Smooth muscle cell (in vitro differentiated cells): ENCODE measurements around the gene PCDHB6. TPM values are rescaled to one million over a fixed set of nuclear protein-coding genes. Genes with fewer than 3 reads are reported as not detected.
"Not testable (repeated sequence)": the region's sequence is repeated elsewhere in the genome, so short reads cannot be mapped to it uniquely, and the experiment has no call there.

Experiments
- DNase-seq: peaks from one replicate; lab custom pipeline; 2025; ENCODE audit not compliant: unreplicated experiment; lab: John Stamatoyannopoulos, UW
- H2AFZ ChIP-seq: fragments of 200-600 bp; sonication (generic); 2 replicates; pipeline ENCODE4 v1.6.0; 2016; ENCODE audit warnings: antibody characterized with exemption, low read depth, mild to moderate bottlenecking
- H3F3A ChIP-seq: fragments of 200-600 bp; sonication (generic); 2 replicates; pipeline ENCODE4 v1.6.0; 2017; ENCODE audit warnings: antibody characterized with exemption, low read depth
- H3K27ac ChIP-seq: fragments of 200-600 bp; sonication (generic); 2 replicates; pipeline ENCODE4 v1.5.1; 2016; ENCODE audit warnings: low read depth, mild to moderate bottlenecking
- H3K27me3 ChIP-seq: fragments of 200-600 bp; sonication (generic); 2 replicates; pipeline ENCODE4 v1.6.1; 2016; ENCODE audit warnings: low read depth, mild to moderate bottlenecking
- H3K36me3 ChIP-seq: fragments of 200-600 bp; sonication (generic); 2 replicates; pipeline ENCODE4 v1.5.1; 2016; ENCODE audit warnings: low read depth
- H3K4me1 ChIP-seq: fragments of 200-600 bp; sonication (generic); 2 replicates; pipeline ENCODE4 v1.5.1; 2016; ENCODE audit warnings: low read depth
- H3K4me2 ChIP-seq: fragments of 200-600 bp; sonication (generic); 2 replicates; pipeline ENCODE4 v1.6.0; 2016; ENCODE audit warnings: mild to moderate bottlenecking
- H3K4me3 ChIP-seq: fragments of 200-600 bp; sonication (generic); 2 replicates; pipeline ENCODE4 v1.5.1; 2016; ENCODE audit warnings: mild to moderate bottlenecking
- H3K79me2 ChIP-seq: fragments of 200-600 bp; sonication (generic); 2 replicates; pipeline ENCODE4 v1.6.0; 2016; ENCODE audit warnings: low read depth, mild to moderate bottlenecking
- H3K9ac ChIP-seq: fragments of 200-600 bp; sonication (generic); 2 replicates; pipeline ENCODE4 v1.6.0; 2016; ENCODE audit warnings: low read depth
- H3K9me3 ChIP-seq: fragments of 200-600 bp; sonication (generic); replicated peaks from 2 replicates; pipeline ENCODE4 v1.5.1; 2016; ENCODE audit warnings: low read depth
- H4K20me1 ChIP-seq: fragments of 200-600 bp; sonication (generic); 2 replicates; pipeline ENCODE4 v1.6.0; 2016; ENCODE audit warnings: low read depth
- WGBS: methylation state at CpG from one replicate; pipeline ENCODE4 v1.1.7; 2016; ENCODE audit warnings: low lambda C conversion rate; 5-methylcytosine and 5-hydroxymethylcytosine counted together
- polyA plus RNA-seq: library from polyadenylated mRNA; unstranded; fragments of >200 nt; fragmentation: Nextera tagmentation; extraction: Ambion mirVana; gene quantifications from 2 replicates; pipeline ENCODE4 v1.2.1, GENCODE V29; 2016
- total RNA-seq: library from RNA; depleted of rRNA; stranded (reverse); fragments of >200 nt; gene quantifications from 2 replicates; pipeline ENCODE4 v1.2.3, GENCODE V29; 2014
- TF ChIP-seq, protein P1 (sequence below): fragments of 200-600 bp; sonication (generic); IDR thresholded peaks from 2 replicates; pipeline ENCODE4 v1.5.1; 2017; ENCODE audit warnings: borderline replicate concordance, mild to moderate bottlenecking, antibody characterized with exemption; ENCODE audit not compliant: insufficient read depth, poor library complexity, severe bottlenecking

Gene PCDHB6
- total and polyA plus RNA-seq, 2 experiments from 2014 or later, result 0.25 to 0.94 TPM

DNA sequence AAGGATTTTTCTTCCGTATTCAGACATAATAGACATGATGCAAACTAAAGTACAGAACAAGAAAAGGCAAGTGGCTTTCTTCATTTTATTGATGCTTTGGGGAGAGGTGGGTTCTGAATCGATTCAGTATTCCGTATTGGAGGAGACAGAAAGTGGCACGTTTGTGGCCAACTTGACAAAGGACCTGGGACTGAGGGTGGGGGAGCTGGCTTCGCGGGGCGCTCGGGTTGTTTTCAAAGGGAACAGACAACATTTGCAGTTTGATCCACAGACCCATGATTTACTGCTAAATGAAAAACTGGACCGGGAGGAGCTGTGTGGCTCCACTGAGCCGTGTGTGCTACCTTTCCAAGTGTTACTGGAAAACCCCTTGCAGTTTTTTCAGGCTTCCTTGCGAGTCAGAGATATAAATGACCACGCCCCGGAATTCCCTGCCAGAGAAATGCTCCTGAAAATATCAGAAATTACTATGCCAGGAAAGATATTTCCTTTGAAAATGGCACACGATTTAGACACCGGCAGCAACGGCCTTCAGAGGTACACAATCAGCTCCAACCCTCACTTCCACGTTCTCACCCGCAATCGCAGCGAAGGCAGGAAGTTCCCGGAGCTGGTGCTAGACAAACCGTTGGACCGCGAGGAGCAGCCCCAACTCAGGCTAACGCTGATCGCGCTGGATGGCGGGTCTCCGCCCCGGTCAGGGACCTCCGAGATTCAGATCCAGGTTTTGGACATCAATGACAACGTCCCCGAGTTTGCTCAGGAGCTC is 551 bp downstream of the PCDHB6 start:
- TF ChIP-seq, protein P1, sequence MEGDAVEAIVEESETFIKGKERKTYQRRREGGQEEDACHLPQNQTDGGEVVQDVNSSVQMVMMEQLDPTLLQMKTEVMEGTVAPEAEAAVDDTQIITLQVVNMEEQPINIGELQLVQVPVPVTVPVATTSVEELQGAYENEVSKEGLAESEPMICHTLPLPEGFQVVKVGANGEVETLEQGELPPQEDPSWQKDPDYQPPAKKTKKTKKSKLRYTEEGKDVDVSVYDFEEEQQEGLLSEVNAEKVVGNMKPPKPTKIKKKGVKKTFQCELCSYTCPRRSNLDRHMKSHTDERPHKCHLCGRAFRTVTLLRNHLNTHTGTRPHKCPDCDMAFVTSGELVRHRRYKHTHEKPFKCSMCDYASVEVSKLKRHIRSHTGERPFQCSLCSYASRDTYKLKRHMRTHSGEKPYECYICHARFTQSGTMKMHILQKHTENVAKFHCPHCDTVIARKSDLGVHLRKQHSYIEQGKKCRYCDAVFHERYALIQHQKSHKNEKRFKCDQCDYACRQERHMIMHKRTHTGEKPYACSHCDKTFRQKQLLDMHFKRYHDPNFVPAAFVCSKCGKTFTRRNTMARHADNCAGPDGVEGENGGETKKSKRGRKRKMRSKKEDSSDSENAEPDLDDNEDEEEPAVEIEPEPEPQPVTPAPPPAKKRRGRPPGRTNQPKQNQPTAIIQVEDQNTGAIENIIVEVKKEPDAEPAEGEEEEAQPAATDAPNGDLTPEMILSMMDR, result no peak

DNA sequence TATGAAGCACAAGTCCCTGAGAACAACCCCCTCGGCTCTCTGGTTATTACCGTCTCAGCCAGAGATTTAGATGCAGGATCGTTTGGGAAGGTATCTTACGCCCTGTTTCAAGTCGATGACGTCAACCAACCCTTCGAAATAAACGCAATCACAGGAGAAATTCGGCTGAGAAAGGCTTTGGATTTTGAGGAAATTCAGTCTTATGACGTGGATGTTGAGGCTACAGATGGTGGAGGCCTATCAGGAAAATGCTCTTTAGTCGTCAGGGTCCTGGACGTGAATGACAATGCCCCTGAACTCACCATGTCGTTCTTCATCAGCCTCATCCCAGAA is 1.1 kb downstream of the PCDHB6 start:
- no peak overlapping the region for H3K27ac ChIP-seq
- H3K36me3 ChIP-seq, result no peaks in the 10 kb centered on the region
- H3K9ac ChIP-seq, result no peak overlapping the region
- H3K9me3 ChIP-seq, result peaks cover 14% of the 10 kb centered on the region
- no peaks in the 10 kb centered on the region for H3F3A ChIP-seq
- H3K27me3 ChIP-seq, result no peaks in the 10 kb centered on the region
- H3K4me2 ChIP-seq, result no peak overlapping the region
- TF ChIP-seq, protein P1, result no peak
- H2AFZ ChIP-seq, result no peak overlapping the region
- WGBS, result 93% methylated on average over 13 of the region's 13 CpGs
- no peaks in the 10 kb centered on the region for H3K79me2 ChIP-seq
- H4K20me1 ChIP-seq, result no peaks in the 10 kb centered on the region
- H3K4me3 ChIP-seq, result no peak overlapping the region
- DNase-seq, result no peak
- H3K4me1 ChIP-seq, result no peaks in the 10 kb centered on the region

More for the DNA sequence above, 551 bp downstream of the PCDHB6 start:
- Histone ChIP-seq H3K9me3 (peaks cover 14% of the 10 kb centered on the region), H3K27me3 (no peaks in the 10 kb centered on the region), H3K4me2 (no peak overlapping the region), H3K36me3 (no peaks in the 10 kb centered on the region), H3K79me2 (no peaks in the 10 kb centered on the region), H3K4me3 (no peak overlapping the region), H4K20me1 (no peaks in the 10 kb centered on the region), H2AFZ (no peak overlapping the region), H3F3A (no peaks in the 10 kb centered on the region), H3K4me1 (no peaks in the 10 kb centered on the region), H3K27ac (no peak overlapping the region), H3K9ac (no peak overlapping the region)
- DNase-seq, result no peak
- WGBS, result 97% methylated on average over 33 of the region's 33 CpGs

DNA sequence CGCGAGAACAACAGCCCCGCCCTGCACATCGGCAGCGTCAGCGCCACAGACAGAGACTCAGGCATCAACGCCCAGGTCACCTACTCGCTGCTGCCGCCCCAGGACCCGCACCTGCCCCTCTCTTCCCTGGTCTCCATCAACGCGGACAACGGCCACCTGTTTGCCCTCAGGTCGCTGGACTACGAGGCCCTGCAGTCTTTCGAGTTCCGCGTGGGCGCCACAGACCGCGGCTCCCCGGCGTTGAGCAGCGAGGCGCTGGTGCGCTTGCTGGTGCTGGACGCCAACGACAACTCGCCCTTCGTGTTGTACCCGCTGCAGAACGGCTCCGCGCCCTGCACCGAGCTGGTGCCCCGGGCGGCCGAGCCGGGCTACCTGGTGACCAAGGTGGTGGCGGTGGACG is 1.8 kb downstream of the PCDHB6 start:
- H3K9me3 ChIP-seq, result peaks cover 14% of the 10 kb centered on the region
- not testable (repeated sequence) for H3K36me3 ChIP-seq, H3K9ac ChIP-seq, H3K4me1 ChIP-seq, H3K4me3 ChIP-seq, DNase-seq, H3K27ac ChIP-seq, H3K4me2 ChIP-seq, H3K27me3 ChIP-seq, H2AFZ ChIP-seq, H3F3A ChIP-seq, H3K79me2 ChIP-seq, H4K20me1 ChIP-seq
- 97% methylated on average over 27 of the region's 41 CpGs for WGBS

DNA sequence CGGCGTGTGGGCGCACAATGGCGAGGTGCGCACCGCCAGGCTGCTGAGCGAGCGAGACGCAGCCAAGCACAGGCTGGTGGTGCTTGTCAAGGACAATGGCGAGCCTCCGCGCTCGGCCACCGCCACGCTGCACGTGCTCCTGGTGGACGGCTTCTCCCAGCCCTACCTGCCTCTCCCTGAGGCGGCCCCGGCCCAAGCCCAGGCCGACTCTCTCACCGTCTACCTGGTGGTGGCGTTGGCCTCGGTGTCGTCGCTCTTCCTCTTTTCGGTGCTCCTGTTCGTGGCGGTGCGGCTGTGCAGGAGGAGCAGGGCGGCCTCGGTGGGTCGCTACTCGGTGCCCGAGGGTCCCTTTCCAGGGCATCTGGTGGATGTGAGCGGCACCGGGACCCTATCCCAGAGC is 2.2 kb downstream of the PCDHB6 start:
- not testable (repeated sequence) for DNase-seq, H3K79me2 ChIP-seq, H4K20me1 ChIP-seq, H2AFZ ChIP-seq, H3K27ac ChIP-seq, H3K27me3 ChIP-seq, H3K9ac ChIP-seq, H3F3A ChIP-seq, H3K36me3 ChIP-seq, H3K4me1 ChIP-seq, H3K4me2 ChIP-seq, H3K4me3 ChIP-seq
- 97% methylated on average over 30 of the region's 36 CpGs for WGBS
- peaks cover 14% of the 10 kb centered on the region for H3K9me3 ChIP-seq
